HG02852 (cell line): ENCODE measurements around the gene PCSK6.
"Not testable (repeated sequence)": the region's sequence is repeated elsewhere in the genome, so short reads cannot be mapped to it uniquely, and the experiment has no call there.

Experiments
- ATAC-seq: cut with Tn5 transposase; IDR thresholded peaks from one replicate; pipeline ENCODE4 v1.9.1; 2021; ENCODE audit warnings: mild to moderate bottlenecking, moderate library complexity; ENCODE audit not compliant: unreplicated experiment

PCSK6 gene

GRCh38 chr15:101463696-101464095 is 25.8 kb downstream of the PCSK6 start:
- ATAC-seq, result not testable (repeated sequence)

- no peak for ATAC-seq
Measured at GRCh38 chr15:101463270-101463669, 26.2 kb downstream of the PCSK6 start.

GRCh38 chr15:101461097-101461496 is 28.4 kb downstream of the PCSK6 start:
- ATAC-seq, result no peak

GRCh38 chr15:101459579-101460300 is 29.8 kb downstream of the PCSK6 start:
- ATAC-seq, result no peak

GRCh38 chr15:101458908-101459578 is 30.5 kb downstream of the PCSK6 start:
- no peak for ATAC-seq

DNA sequence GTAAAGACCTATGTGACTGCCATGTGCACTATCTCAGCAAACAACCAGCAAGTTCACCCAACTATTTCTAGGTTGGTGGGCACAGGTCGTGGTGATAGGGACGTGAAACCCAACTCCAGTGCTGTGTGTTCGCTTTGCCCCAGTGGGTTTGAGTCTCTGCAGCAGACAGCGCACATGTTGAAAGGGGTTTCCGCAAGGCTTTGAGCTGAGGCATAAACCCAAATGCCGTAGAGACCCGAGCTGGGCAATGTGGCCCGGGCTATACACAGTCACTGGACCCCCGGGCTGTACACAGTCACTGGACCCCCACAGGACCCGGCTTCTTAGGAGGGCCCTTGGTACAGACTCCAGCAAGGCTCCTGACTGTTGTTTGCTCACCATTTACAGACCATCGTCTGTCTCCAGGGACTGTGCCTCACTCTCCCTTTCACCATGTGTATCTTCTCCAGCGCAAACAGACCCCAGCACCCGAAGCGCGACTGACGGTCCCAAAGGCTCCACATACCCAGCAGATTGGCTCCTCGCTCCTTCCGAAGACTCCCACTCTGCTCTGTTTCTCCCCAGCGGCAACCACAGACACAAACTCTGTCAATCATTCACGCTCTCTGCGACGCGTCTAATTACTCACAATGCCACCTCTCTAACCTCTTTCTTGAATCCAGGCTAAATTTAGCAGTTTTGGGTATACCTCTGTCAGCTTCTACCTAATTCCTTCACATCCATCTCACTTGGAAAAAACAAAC is 31.2 kb downstream of the PCSK6 start:
- no peak for ATAC-seq

- ATAC-seq, result no peak
Measured at GRCh38 chr15:101457696-101458095, 31.8 kb downstream of the PCSK6 start.

GRCh38 chr15:101456057-101456739 is 33.3 kb downstream of the PCSK6 start:
- no peak for ATAC-seq

- no peak for ATAC-seq
Measured at GRCh38 chr15:101455291-101456025, 34.0 kb downstream of the PCSK6 start.

GRCh38 chr15:101454781-101455180 is 34.7 kb downstream of the PCSK6 start:
- not testable (repeated sequence) for ATAC-seq

DNA sequence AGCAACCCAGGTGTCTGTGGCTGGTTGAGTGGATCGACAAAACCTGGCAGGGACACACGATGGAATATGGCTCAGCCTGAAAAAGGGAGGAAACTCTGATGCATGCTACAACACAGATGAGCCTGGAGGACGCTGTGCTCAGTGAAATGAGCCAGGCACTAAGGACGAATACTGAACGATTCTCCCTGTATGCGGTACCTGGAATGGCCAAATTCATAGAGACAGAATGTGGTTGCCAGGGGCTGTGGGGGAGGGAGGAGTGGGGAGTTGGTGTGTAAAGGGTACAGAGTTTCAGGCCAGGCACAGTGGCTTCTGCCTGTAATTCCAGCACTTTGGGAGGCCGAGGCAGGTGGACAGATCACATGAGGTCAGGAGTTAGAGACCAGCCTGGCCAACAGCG is 35.1 kb downstream of the PCSK6 start:
- no peak for ATAC-seq

GRCh38 chr15:101453123-101454120 is 36.1 kb downstream of the PCSK6 start:
- ATAC-seq, result no peak

- no peak for ATAC-seq
Measured at GRCh38 chr15:101452572-101452971, 36.9 kb downstream of the PCSK6 start.

DNA sequence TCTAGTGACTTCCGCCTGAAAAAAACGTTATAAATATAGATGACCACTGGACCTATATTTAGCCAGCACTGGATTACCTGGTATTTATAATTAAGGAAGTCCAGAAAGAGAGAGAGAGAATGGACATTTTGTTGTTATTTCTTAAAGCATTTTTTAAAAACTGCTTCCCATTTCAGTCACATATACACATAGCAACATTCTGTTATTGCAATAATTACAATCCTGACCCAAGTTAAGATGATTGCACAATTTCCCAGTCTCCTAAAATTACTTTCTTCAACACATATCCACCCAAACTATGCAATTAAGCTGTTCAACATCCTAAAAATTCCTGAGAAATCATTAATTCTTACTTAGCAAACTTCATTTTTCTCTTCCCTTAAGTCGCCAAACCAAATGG is 37.7 kb downstream of the PCSK6 start:
- no peak for ATAC-seq

DNA sequence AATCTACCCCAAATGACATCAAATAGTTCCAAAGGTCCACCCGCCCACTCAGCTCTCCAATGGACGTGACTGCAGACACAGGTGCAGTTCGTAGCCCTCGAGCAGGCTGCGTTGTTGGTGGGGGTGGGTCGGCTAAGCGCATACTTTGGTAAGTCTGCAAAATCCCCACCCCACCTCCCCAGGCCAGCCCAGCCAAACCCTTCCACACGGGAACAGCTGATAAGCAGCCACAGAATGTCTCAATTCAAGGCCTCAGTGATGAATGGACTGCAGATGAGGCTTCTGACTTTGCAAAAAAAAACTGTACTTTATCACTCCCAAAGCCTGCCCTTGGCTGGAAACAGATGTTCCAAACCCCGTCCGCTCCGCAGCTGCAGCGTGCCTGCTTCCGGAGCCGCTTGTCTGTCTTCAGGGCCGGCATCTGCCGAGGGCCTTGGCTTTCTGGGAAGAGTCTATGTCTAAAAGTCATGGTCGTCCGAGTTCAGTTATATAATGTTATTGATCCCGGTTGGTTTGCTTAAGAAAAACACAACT is 38.2 kb downstream of the PCSK6 start:
- no peak for ATAC-seq

DNA sequence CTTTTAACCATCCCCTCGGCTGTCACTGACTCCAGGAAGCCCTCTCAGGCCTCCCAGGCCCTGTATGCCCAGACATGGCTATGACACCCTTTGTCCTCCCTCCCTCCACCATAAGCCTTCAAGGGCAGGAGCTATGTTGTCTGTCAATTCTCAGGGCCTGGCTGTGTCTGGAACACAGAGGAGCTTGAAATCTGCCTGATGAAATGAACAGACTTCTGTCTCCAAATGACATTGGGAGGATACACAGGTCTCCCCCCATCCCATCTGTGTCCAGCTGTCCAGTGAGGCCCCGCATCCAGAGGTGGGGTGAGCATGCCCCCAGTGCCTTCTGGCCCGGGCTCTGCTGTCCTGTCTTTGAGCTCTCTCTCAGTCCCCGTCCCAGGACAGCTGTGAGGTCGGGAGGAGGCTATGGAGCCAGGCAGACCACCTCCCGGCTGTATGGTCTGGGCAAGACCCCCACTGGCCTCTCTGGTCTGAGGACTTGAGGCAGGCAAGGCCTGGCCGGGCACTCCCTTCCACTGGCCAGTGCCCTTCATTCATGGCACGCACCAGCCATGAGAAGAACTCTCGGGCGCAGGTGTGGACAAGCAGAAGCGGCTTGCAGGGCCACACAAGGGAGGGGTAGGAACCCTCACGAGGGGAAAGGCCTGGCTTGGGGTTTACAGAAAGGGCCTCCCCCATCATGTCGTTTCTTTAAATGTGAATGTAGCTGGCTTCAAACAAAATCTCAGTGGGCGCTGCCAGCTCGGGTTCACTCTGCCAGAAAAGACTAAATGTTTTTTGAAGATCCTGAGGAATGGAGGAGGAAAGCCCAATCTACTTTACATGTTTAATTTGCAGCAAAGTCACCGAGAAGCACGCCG is 38.9 kb downstream of the PCSK6 start:
- ATAC-seq, result no peak

GRCh38 chr15:101449471-101450402 is 39.8 kb downstream of the PCSK6 start:
- ATAC-seq, result no peak
